Panc1 (cell line): ENCODE results near the gene GUCY1A1. TPM values are rescaled to one million over a fixed set of nuclear protein-coding genes. Genes with fewer than 3 reads are reported as not detected.

ENCODE experiments used
- ATAC-seq: fragments of 200-7000 bp; cut with Tn5 transposase; 2 replicates; pipeline ENCODE4 v1.9.1; 2020; ENCODE audit warnings: mild to moderate bottlenecking, moderate library complexity
- BruUV-seq: library from RNA; stranded (reverse); fragments of 400-500 nt; replicated peaks from 2 replicates; lab custom pipeline; 2021; lab: Mats Ljungman, UMichigan
- CTCF ChIA-PET: fragments of 300-600 bp; sonication (Branson Sonifier 250); formaldehyde crosslinking; loops from one replicate; lab custom pipeline; 2022; ENCODE audit warnings: antibody characterized with exemption; lab: Charles Lee
- POLR2A ChIA-PET: fragments of 300-600 bp; sonication (Branson Sonifier 250); formaldehyde crosslinking; loops from one replicate; lab custom pipeline; 2022; ENCODE audit warnings: antibody characterized with exemption; lab: Charles Lee
- DNase-seq: peaks from one replicate; pipeline ENCODE4 v3.0.0-alpha.2; 2010; ENCODE audit warnings: low read depth, low spot score
- H3K27ac ChIP-seq: 2 replicates; pipeline ENCODE4 v1.5.1; 2011; ENCODE audit warnings: mild to moderate bottlenecking, low read length, inconsistent platforms
- H3K27me3 ChIP-seq: fragments of 200-500 bp; sonication (Bioruptor generic); 2 replicates; pipeline ENCODE4 v1.6.0; 2014; ENCODE audit warnings: low read length, inconsistent platforms; ENCODE audit not compliant: control insufficient read depth, insufficient read depth
- H3K36me3 ChIP-seq: fragments of 200-500 bp; sonication (Bioruptor generic); 2 replicates; pipeline ENCODE4 v1.5.1; 2014; ENCODE audit warnings: inconsistent platforms, mild to moderate bottlenecking, low read length, moderate library complexity; ENCODE audit not compliant: control insufficient read depth, insufficient read depth
- H3K4me1 ChIP-seq: 2 replicates; pipeline ENCODE4 v1.5.1; 2011; ENCODE audit warnings: inconsistent platforms, mild to moderate bottlenecking, low read length, moderate library complexity; ENCODE audit not compliant: control insufficient read depth, insufficient read depth
- H3K4me3 ChIP-seq, 2 experiments: 2 replicates each; pipeline ENCODE4 v1.5.1; 2011 to 2012; ENCODE audit warnings: low read depth in 2 of 2, low read length in 2 of 2, mild to moderate bottlenecking in 2 of 2, inconsistent platforms in 1 of 2, moderate library complexity in 1 of 2
- H3K9me3 ChIP-seq: fragments of 200-500 bp; sonication (Bioruptor generic); 2 replicates; pipeline ENCODE4 v1.5.1; 2014; ENCODE audit warnings: low read depth, mild to moderate bottlenecking, inconsistent platforms, low read length, moderate library complexity; ENCODE audit not compliant: control insufficient read depth, insufficient read depth
- POLR2AphosphoS5 ChIP-seq: IDR thresholded peaks from 2 replicates; pipeline ENCODE4 v1.6.1; 2012; ENCODE audit warnings: mild to moderate bottlenecking, low read depth, low read length, moderate library complexity
- SIN3A ChIP-seq: IDR thresholded peaks from 2 replicates; pipeline ENCODE4 v1.6.1; 2012; ENCODE audit warnings: low read depth, mild to moderate bottlenecking, low read length, moderate library complexity, borderline replicate concordance; ENCODE audit not compliant: insufficient read depth
- TCF7L2 ChIP-seq: IDR thresholded peaks from 2 replicates; pipeline ENCODE4 v1.6.1; 2011; ENCODE audit warnings: mild to moderate bottlenecking, low read depth, low read length, inconsistent platforms
- in situ Hi-C: cut with HindIII; loops from 2 replicates; pipeline ENCODE4 v1.10.0; 2016; ENCODE audit warnings: low sequenced_read_pairs, low pct_unique_long_range_greater_than_20kb
- intact Hi-C: fragments of 100-400 bp; cut with micrococcal nuclease; formaldehyde crosslinking; loops from one replicate; pipeline ENCODE4 v1.10.0; 2022; ENCODE audit not compliant: unreplicated experiment
- total RNA-seq: library from RNA; stranded (reverse); gene quantifications from one replicate; pipeline ENCODE4 v1.2.1, GENCODE V29; 2021; ENCODE audit not compliant: unreplicated experiment
- TF ChIP-seq, protein P1 (sequence below): fragments of 450-650 bp; IDR thresholded peaks from 2 replicates; pipeline ENCODE4 v1.5.1; 2017; ENCODE audit warnings: mild to moderate bottlenecking
- TF ChIP-seq, protein P2 (sequence below), 2 experiments: IDR thresholded peaks; 2 replicates each; pipeline ENCODE4 v1.6.1; 2011 to 2012; ENCODE audit warnings: low read depth in 2 of 2, control low read depth in 1 of 2, low read length in 1 of 2, mild to moderate bottlenecking in 1 of 2, moderate library complexity in 1 of 2; ENCODE audit not compliant: insufficient read depth in 1 of 2

Gene GUCY1A1
- total RNA-seq, 1 experiment from 2014 or later: 0.57 TPM

DNA sequence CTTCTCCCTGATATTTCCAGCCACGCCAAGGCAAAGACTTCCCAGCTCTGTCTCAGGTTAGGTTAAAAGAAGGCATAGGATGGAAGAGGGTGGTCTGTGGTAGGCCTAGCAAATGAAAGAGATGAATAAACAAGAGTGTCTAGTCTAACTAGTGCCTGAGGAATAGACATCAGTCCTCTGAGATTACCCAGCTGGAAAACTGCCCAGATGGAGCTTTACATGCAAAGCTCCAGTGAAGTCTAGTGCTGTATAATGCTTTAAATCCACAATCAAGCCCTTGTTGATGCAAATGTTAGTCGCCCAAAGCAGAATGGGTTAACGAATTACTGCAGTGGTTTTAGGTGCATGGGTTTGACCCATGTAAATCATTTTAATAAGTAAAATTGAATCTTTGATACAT lies 67.4 kb downstream of the GUCY1A1 start:
- intact Hi-C loops: no loop called here
- Histone ChIP-seq H3K27me3 (no peaks in the 10 kb centered on the region), H3K27ac (no peak overlapping the region), H3K4me3 (no peak overlapping the region), H3K9me3 (no peaks in the 10 kb centered on the region), H3K4me1 (no peaks in the 10 kb centered on the region), H3K36me3 (no peaks in the 10 kb centered on the region)
- DNase-seq (no peak), ATAC-seq (no peak)
- TF ChIP-seq SIN3A: no peak
- no peak for TF ChIP-seq POLR2AphosphoS5
- TF ChIP-seq, protein P1, sequence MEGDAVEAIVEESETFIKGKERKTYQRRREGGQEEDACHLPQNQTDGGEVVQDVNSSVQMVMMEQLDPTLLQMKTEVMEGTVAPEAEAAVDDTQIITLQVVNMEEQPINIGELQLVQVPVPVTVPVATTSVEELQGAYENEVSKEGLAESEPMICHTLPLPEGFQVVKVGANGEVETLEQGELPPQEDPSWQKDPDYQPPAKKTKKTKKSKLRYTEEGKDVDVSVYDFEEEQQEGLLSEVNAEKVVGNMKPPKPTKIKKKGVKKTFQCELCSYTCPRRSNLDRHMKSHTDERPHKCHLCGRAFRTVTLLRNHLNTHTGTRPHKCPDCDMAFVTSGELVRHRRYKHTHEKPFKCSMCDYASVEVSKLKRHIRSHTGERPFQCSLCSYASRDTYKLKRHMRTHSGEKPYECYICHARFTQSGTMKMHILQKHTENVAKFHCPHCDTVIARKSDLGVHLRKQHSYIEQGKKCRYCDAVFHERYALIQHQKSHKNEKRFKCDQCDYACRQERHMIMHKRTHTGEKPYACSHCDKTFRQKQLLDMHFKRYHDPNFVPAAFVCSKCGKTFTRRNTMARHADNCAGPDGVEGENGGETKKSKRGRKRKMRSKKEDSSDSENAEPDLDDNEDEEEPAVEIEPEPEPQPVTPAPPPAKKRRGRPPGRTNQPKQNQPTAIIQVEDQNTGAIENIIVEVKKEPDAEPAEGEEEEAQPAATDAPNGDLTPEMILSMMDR: no peak
- TF ChIP-seq, protein P2, sequence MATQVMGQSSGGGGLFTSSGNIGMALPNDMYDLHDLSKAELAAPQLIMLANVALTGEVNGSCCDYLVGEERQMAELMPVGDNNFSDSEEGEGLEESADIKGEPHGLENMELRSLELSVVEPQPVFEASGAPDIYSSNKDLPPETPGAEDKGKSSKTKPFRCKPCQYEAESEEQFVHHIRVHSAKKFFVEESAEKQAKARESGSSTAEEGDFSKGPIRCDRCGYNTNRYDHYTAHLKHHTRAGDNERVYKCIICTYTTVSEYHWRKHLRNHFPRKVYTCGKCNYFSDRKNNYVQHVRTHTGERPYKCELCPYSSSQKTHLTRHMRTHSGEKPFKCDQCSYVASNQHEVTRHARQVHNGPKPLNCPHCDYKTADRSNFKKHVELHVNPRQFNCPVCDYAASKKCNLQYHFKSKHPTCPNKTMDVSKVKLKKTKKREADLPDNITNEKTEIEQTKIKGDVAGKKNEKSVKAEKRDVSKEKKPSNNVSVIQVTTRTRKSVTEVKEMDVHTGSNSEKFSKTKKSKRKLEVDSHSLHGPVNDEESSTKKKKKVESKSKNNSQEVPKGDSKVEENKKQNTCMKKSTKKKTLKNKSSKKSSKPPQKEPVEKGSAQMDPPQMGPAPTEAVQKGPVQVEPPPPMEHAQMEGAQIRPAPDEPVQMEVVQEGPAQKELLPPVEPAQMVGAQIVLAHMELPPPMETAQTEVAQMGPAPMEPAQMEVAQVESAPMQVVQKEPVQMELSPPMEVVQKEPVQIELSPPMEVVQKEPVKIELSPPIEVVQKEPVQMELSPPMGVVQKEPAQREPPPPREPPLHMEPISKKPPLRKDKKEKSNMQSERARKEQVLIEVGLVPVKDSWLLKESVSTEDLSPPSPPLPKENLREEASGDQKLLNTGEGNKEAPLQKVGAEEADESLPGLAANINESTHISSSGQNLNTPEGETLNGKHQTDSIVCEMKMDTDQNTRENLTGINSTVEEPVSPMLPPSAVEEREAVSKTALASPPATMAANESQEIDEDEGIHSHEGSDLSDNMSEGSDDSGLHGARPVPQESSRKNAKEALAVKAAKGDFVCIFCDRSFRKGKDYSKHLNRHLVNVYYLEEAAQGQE (IDR thresholded peaks at IDR 0.05; ENCODE audit: insufficient read depth in 1 of 2, low read depth in 2 of 2, low read length in 1 of 2): no peak
- TF ChIP-seq TCF7L2: no peak
- CTCF ChIA-PET: no interaction called here
- POLR2A ChIA-PET: no interaction called here
- in situ Hi-C loops: no loop called here
- no TSS peak for BruUV-seq

DNA sequence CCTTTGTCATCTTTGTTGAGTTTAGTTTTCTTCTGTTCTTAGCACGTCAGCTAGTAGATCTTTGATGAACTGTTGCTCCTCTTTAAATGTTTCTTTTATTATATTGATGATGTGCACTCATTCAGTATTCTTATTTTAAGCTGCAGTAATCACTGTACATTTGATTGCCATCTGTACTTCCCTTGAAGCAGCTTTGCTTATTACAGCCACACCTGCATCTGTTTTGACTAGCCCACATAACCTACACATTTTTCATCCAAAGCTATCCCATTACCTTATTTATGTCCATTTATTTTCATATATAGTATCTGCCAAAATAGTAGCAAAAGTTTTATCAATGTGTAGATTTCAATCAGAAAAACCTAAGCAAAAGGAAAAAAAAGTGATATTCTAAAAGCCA lies 68.3 kb downstream of the GUCY1A1 start:
- Histone ChIP-seq H3K4me1 (no peaks in the 10 kb centered on the region), H3K27me3 (no peaks in the 10 kb centered on the region), H3K36me3 (no peaks in the 10 kb centered on the region), H3K4me3 (no peak overlapping the region), H3K27ac (no peak overlapping the region), H3K9me3 (no peaks in the 10 kb centered on the region)
- DNase-seq (no peak), ATAC-seq (no peak)
- no TSS peak for BruUV-seq
- intact Hi-C loops: no loop called here
- POLR2A ChIA-PET: no interaction called here
- in situ Hi-C loops: no loop called here
- CTCF ChIA-PET: no interaction called here
- TF ChIP-seq POLR2AphosphoS5: no peak

DNA sequence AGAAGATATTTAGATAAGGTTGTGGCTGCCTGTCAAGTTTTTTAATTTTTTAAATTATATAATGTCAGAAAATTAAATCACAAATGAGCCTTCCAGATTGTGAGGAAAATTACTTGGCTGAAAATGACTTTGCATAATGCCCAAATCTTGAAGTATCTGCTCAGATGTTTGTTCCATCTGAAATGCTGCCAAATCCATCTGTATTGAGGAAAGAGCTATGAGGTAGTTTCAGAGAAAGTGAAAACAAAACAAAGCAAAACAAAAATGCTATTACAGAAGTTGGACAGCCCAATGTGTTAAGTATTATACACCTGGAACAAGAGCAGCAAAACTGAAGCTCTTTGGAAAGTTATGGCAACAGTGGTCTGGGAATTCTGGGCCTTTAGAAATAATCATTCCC lies 68.8 kb downstream of the GUCY1A1 start:
- Histone ChIP-seq H3K4me1 (no peaks in the 10 kb centered on the region), H3K27me3 (no peaks in the 10 kb centered on the region), H3K27ac (no peak overlapping the region), H3K36me3 (no peaks in the 10 kb centered on the region), H3K4me3 (no peak overlapping the region), H3K9me3 (no peaks in the 10 kb centered on the region)
- no TSS peak for BruUV-seq
- ATAC-seq (no peak), DNase-seq (no peak)
- ChIA-PET CTCF (no interaction called here), POLR2A (no interaction called here)
- no peak for TF ChIP-seq POLR2AphosphoS5
- TF ChIP-seq, protein P1: no peak
- TF ChIP-seq, protein P2 (IDR thresholded peaks at IDR 0.05; ENCODE audit: insufficient read depth in 1 of 2, low read depth in 2 of 2, low read length in 1 of 2): no peak
- no peak for TF ChIP-seq TCF7L2
- no peak for TF ChIP-seq SIN3A
- in situ Hi-C loops (no loop called here), intact Hi-C loops (no loop called here)
